Liver (tissue), 9 donors: ENCODE results near the gene BAIAP2L1. TPM values are rescaled to one million over a fixed set of nuclear protein-coding genes. Genes with fewer than 3 reads are reported as not detected.

Experiments
- DNase-seq: peaks from one replicate; pipeline ENCODE4 v3.0.0-alpha.2; 2017; ENCODE audit warnings: low spot score
- H3K27ac ChIP-seq, 2 donors: one replicate each; pipeline ENCODE4 v1.7.0; 2013; ENCODE audit warnings: inconsistent platforms in 2 of 2, low read length in 2 of 2, control low read depth in 1 of 2, low read depth in 1 of 2, mild to moderate bottlenecking in 1 of 2
- H3K27me3 ChIP-seq, 4 donors: one replicate each; pipeline versions ENCODE4 v1.6.1 to v1.7.0; 2013; ENCODE audit warnings: low read length in 3 of 4, inconsistent platforms in 1 of 4, mild to moderate bottlenecking in 1 of 4, moderate library complexity in 1 of 4; ENCODE audit not compliant: control insufficient read depth in 4 of 4, insufficient read depth in 4 of 4
- H3K36me3 ChIP-seq, 4 donors: one replicate each; pipeline versions ENCODE4 v1.6.1 to v1.7.0; 2013; ENCODE audit warnings: low read length in 3 of 4, mild to moderate bottlenecking in 3 of 4, low read depth in 1 of 4, moderate library complexity in 1 of 4; ENCODE audit not compliant: control insufficient read depth in 4 of 4, insufficient read depth in 3 of 4
- H3K4me1 ChIP-seq, 4 donors: one replicate each; pipeline versions ENCODE4 v1.6.1 to v1.7.0; 2013; ENCODE audit warnings: low read length in 3 of 4, mild to moderate bottlenecking in 3 of 4, moderate library complexity in 1 of 4; ENCODE audit not compliant: control insufficient read depth in 4 of 4, insufficient read depth in 4 of 4
- H3K4me3 ChIP-seq, 3 donors: one replicate each; pipeline versions ENCODE4 v1.6.1 to v1.7.0; 2013; ENCODE audit warnings: low read length in 3 of 3, control low read depth in 1 of 3, low read depth in 1 of 3, mild to moderate bottlenecking in 1 of 3
- H3K9ac ChIP-seq, 2 donors: one replicate each; pipeline ENCODE4 v1.7.0; 2013; ENCODE audit warnings: low read length in 2 of 2, mild to moderate bottlenecking in 2 of 2, moderate library complexity in 2 of 2, control low read depth in 1 of 2, low read depth in 1 of 2
- H3K9me3 ChIP-seq, 4 donors: one replicate each; pipeline versions ENCODE4 v1.6.1 to v1.7.0; 2013; ENCODE audit warnings: low read length in 3 of 4; ENCODE audit not compliant: control insufficient read depth in 4 of 4
- EGR1 ChIP-seq, 2 donors: IDR thresholded peaks; 2 replicates each; pipeline ENCODE4 v1.6.1; 2016 to 2018; ENCODE audit warnings: antibody characterized with exemption in 2 of 2, low read depth in 2 of 2
- FOXA2 ChIP-seq: IDR thresholded peaks from 2 replicates; pipeline ENCODE4 v1.6.1; 2016; ENCODE audit warnings: antibody characterized with exemption
- GABPA ChIP-seq, 2 donors: IDR thresholded peaks in 1 of 2; conservative IDR thresholded peaks in 1 of 2; 2 replicates each; pipeline ENCODE4 v1.6.1; 2016; ENCODE audit warnings: antibody characterized with exemption in 2 of 2, mild to moderate bottlenecking in 1 of 2, moderate library complexity in 1 of 2
- HNF4G ChIP-seq: IDR thresholded peaks from 2 replicates; pipeline ENCODE4 v1.6.1; 2016; ENCODE audit warnings: antibody characterized with exemption
- JUND ChIP-seq, 2 donors: IDR thresholded peaks; 2 replicates each; pipeline ENCODE4 v1.6.1; 2016; ENCODE audit warnings: antibody characterized with exemption in 2 of 2
- RAD21 ChIP-seq, 2 donors: IDR thresholded peaks; 2 replicates each; pipeline ENCODE4 v1.6.1; 2016; ENCODE audit warnings: antibody characterized with exemption in 2 of 2, mild to moderate bottlenecking in 2 of 2
- SP1 ChIP-seq: IDR thresholded peaks from 2 replicates; pipeline ENCODE4 v1.6.1; 2018; ENCODE audit warnings: antibody characterized with exemption, mild to moderate bottlenecking
- YY1 ChIP-seq: IDR thresholded peaks from 2 replicates; pipeline ENCODE4 v1.6.1; 2016; ENCODE audit warnings: antibody characterized with exemption, mild to moderate bottlenecking
- WGBS: extraction: QIAGEN DNeasy Blood & Tissue Kit; methylation state at CpG from one replicate; pipeline ENCODE4 v1.1.7; 2013; 5-methylcytosine and 5-hydroxymethylcytosine counted together
- polyA plus RNA-seq, 2 donors: library from polyadenylated mRNA; stranded (reverse) in 1 of 2; unstranded in 1 of 2; fragments of 200-250 nt in 1 of 2; fragments of >200 nt in 1 of 2; fragmentation: Nextera tagmentation in 1 of 2; extraction: Ambion mirVana in 1 of 2; gene quantifications; one replicate each; pipeline versions ENCODE4 v1.2.1 to v1.2.3, GENCODE V29; 2013 to 2015
- total RNA-seq, 2 donors: library from RNA; depleted of rRNA; stranded (reverse); fragments of >200 nt; gene quantifications; one replicate each; pipeline ENCODE4 v1.2.3, GENCODE V29; 2014
- TF ChIP-seq, protein P1 (sequence below): IDR thresholded peaks from 2 replicates; pipeline ENCODE4 v1.6.1; 2016; ENCODE audit warnings: antibody characterized with exemption
- TF ChIP-seq, protein P2 (sequence below): IDR thresholded peaks from 2 replicates; pipeline ENCODE4 v1.6.1; 2016; ENCODE audit warnings: antibody characterized with exemption, mild to moderate bottlenecking
- TF ChIP-seq, protein P3 (sequence below): fragments of 150-350 bp; IDR thresholded peaks from 2 replicates; pipeline ENCODE4 v1.5.1; 2017; ENCODE audit warnings: improper control_type of control experiment, low read depth, low read length; ENCODE audit not compliant: missing input control
- TF ChIP-seq, protein P4 (sequence below): IDR thresholded peaks from 2 replicates; pipeline ENCODE4 v1.6.1; 2016; ENCODE audit warnings: antibody characterized with exemption
- TF ChIP-seq, protein P5 (sequence below): IDR thresholded peaks from 2 replicates; pipeline ENCODE4 v1.6.1; 2016; ENCODE audit warnings: antibody characterized with exemption
- donor health status: healthy.
- donor health status: healthy.
- donor health status: healthy.
- donor health status: healthy.
- donor health status: healthy.

BAIAP2L1 gene, protein sequence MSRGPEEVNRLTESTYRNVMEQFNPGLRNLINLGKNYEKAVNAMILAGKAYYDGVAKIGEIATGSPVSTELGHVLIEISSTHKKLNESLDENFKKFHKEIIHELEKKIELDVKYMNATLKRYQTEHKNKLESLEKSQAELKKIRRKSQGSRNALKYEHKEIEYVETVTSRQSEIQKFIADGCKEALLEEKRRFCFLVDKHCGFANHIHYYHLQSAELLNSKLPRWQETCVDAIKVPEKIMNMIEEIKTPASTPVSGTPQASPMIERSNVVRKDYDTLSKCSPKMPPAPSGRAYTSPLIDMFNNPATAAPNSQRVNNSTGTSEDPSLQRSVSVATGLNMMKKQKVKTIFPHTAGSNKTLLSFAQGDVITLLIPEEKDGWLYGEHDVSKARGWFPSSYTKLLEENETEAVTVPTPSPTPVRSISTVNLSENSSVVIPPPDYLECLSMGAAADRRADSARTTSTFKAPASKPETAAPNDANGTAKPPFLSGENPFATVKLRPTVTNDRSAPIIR
- total RNA-seq, result 1 to 10 TPM; 5.4 to 8.6 TPM
- 1 to 10 TPM; 8.7 to 8.9 TPM for polyA plus RNA-seq

DNA sequence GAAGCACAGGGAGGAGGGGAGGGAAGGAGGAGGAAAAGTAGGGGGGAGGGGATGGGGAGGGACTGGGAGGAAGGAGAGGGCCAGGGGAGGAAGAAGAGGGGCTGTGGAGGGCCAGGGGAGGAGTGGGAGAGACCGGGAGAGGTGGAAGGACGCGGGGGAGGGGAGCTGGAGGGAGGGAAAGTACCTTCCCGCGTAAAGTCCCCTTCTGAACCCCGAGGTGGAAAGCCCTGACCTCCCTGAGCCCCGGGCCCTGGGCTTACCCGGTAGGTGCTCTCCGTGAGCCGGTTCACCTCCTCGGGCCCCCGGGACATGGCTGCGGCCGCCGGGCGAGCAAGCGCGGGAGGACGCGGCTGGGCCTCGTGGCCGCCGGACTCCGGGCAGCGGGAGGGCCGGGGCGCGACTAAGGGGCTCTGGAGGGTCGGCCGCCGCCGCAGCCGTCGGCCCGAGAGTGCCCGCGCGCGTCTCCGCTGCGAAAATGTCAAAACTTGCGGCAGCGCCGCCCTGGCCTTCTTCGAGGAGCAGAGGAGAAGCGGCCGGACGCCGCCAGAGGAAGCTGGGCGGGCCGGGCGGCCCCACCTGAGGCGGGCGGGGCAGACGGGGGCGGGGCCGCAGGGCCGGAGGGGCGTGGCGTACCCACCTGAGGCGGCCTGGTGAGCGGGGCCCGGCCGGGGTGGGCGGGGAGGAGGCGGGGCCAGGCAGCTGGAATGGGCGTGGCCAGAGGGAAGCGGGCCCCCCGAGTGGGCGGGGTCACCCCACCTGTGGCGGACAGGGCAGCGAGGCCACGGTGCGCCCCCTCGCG lies at the start of gene BAIAP2L1:
Gene BAIAP2L1, minus strand, starts transcription at position 549 of the 799 bp plus-strand sequence. Its CDS starts 238 bp downstream, at position 311.
- Histone ChIP-seq H3K4me3 (peak within 1 kb of the TSS; percentile 57 to 82 (median 66)), H3K36me3 (no peaks in the 10 kb centered on the region), H3K27ac (peak within 1 kb of the TSS; percentile 70 to 76), H3K27me3 (no peaks in the 10 kb centered on the region), H3K9ac (peak within 1 kb of the TSS; percentile 56 to 60), H3K4me1 (peaks cover 0 to 19% (median 7%) of the 10 kb centered on the region in 4 donors), H3K9me3 (no peaks in the 10 kb centered on the region)
- under 1% methylated on average over 76 of the region's 76 CpGs for WGBS
- peak; percentile 46 for TF ChIP-seq SP1
- TF ChIP-seq, protein P1, sequence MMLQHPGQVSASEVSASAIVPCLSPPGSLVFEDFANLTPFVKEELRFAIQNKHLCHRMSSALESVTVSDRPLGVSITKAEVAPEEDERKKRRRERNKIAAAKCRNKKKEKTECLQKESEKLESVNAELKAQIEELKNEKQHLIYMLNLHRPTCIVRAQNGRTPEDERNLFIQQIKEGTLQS, result no peak
- peak; percentile 79 to 83 for TF ChIP-seq RAD21 (IDR thresholded peaks at IDR 0.05)
- TF ChIP-seq, protein P2, sequence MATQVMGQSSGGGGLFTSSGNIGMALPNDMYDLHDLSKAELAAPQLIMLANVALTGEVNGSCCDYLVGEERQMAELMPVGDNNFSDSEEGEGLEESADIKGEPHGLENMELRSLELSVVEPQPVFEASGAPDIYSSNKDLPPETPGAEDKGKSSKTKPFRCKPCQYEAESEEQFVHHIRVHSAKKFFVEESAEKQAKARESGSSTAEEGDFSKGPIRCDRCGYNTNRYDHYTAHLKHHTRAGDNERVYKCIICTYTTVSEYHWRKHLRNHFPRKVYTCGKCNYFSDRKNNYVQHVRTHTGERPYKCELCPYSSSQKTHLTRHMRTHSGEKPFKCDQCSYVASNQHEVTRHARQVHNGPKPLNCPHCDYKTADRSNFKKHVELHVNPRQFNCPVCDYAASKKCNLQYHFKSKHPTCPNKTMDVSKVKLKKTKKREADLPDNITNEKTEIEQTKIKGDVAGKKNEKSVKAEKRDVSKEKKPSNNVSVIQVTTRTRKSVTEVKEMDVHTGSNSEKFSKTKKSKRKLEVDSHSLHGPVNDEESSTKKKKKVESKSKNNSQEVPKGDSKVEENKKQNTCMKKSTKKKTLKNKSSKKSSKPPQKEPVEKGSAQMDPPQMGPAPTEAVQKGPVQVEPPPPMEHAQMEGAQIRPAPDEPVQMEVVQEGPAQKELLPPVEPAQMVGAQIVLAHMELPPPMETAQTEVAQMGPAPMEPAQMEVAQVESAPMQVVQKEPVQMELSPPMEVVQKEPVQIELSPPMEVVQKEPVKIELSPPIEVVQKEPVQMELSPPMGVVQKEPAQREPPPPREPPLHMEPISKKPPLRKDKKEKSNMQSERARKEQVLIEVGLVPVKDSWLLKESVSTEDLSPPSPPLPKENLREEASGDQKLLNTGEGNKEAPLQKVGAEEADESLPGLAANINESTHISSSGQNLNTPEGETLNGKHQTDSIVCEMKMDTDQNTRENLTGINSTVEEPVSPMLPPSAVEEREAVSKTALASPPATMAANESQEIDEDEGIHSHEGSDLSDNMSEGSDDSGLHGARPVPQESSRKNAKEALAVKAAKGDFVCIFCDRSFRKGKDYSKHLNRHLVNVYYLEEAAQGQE, result no peak
- TF ChIP-seq, protein P3, sequence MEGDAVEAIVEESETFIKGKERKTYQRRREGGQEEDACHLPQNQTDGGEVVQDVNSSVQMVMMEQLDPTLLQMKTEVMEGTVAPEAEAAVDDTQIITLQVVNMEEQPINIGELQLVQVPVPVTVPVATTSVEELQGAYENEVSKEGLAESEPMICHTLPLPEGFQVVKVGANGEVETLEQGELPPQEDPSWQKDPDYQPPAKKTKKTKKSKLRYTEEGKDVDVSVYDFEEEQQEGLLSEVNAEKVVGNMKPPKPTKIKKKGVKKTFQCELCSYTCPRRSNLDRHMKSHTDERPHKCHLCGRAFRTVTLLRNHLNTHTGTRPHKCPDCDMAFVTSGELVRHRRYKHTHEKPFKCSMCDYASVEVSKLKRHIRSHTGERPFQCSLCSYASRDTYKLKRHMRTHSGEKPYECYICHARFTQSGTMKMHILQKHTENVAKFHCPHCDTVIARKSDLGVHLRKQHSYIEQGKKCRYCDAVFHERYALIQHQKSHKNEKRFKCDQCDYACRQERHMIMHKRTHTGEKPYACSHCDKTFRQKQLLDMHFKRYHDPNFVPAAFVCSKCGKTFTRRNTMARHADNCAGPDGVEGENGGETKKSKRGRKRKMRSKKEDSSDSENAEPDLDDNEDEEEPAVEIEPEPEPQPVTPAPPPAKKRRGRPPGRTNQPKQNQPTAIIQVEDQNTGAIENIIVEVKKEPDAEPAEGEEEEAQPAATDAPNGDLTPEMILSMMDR, result no peak
- TF ChIP-seq HNF4G, result no peak
- TF ChIP-seq JUND (IDR thresholded peaks at IDR 0.05), result no peak
- TF ChIP-seq EGR1 (IDR thresholded peaks at IDR 0.05; ENCODE audit: low read depth in 2 of 2), result no peak
- DNase-seq, result peak; percentile 92

DNA sequence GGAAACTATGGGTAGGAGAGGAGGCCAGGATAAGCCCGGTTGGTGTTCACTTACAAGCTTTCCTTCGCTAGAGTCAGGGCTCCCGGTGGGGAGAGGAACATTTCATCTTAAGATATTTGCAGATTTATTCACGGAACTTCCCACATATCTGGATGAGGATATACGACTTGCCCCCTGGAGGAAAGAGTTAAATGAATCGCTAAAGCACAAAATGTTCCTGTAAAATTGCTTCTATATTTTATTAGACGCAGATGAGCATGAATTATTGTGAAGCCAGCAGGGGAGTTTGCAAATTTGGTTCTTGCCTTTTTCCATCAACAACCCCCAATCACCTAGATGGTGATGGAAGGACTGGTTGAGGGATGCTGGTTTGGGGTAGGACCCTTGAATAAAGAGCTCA lies 47.9 kb upstream of the BAIAP2L1 start:
- H3K27ac ChIP-seq, result no peak overlapping the region
- H3K9me3 ChIP-seq, result peaks cover 0 to 5% (median 0%) of the 10 kb centered on the region in 4 donors
- no peaks in the 10 kb centered on the region for H3K36me3 ChIP-seq
- no peaks in the 10 kb centered on the region for H3K4me1 ChIP-seq
- no peak overlapping the region for H3K9ac ChIP-seq
- DNase-seq, result no peak
- no peaks in the 10 kb centered on the region for H3K27me3 ChIP-seq
- 82% methylated on average over 7 of the region's 7 CpGs for WGBS
- no peak overlapping the region for H3K4me3 ChIP-seq
- TF ChIP-seq FOXA2, result no peak
- TF ChIP-seq, protein P4, sequence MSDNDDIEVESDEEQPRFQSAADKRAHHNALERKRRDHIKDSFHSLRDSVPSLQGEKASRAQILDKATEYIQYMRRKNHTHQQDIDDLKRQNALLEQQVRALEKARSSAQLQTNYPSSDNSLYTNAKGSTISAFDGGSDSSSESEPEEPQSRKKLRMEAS, result no peak
- TF ChIP-seq, protein P2, result no peak
- no peak for TF ChIP-seq SP1
- TF ChIP-seq, protein P5, sequence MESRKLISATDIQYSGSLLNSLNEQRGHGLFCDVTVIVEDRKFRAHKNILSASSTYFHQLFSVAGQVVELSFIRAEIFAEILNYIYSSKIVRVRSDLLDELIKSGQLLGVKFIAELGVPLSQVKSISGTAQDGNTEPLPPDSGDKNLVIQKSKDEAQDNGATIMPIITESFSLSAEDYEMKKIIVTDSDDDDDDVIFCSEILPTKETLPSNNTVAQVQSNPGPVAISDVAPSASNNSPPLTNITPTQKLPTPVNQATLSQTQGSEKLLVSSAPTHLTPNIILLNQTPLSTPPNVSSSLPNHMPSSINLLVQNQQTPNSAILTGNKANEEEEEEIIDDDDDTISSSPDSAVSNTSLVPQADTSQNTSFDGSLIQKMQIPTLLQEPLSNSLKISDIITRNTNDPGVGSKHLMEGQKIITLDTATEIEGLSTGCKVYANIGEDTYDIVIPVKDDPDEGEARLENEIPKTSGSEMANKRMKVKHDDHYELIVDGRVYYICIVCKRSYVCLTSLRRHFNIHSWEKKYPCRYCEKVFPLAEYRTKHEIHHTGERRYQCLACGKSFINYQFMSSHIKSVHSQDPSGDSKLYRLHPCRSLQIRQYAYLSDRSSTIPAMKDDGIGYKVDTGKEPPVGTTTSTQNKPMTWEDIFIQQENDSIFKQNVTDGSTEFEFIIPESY, result no peak
- TF ChIP-seq EGR1 (IDR thresholded peaks at IDR 0.05; ENCODE audit: low read depth in 2 of 2), result no peak
- TF ChIP-seq, protein P3, result no peak
- no peak for TF ChIP-seq HNF4G
- no peak for TF ChIP-seq JUND (IDR thresholded peaks at IDR 0.05)
- no peak for TF ChIP-seq YY1
- no peak for TF ChIP-seq GABPA (IDR thresholded peaks at IDR 0.05 in 1 of 2, conservative IDR thresholded peaks at IDR 0.05 in 1 of 2)
